CD14-positive monocyte (primary cell): ENCODE results near the gene CYREN. TPM values are rescaled to one million over a fixed set of nuclear protein-coding genes. Genes with fewer than 3 reads are reported as not detected.

Experiments
- DNase-seq, 3 donors: peaks; one replicate each; pipeline ENCODE4 v3.0.0-alpha.2; 2011 to 2022
- H2AFZ ChIP-seq: 2 replicates; pipeline ENCODE4 v1.6.0; 2012; ENCODE audit warnings: mild to moderate bottlenecking, low read depth, low read length, inconsistent platforms; ENCODE audit not compliant: insufficient read depth, poor library complexity, severe bottlenecking
- H3K27ac ChIP-seq, 2 donors: 1 replicate in 1 of 2; 2 replicates in 1 of 2; pipeline ENCODE4 v1.5.1; 2012 to 2013; ENCODE audit warnings: low read length in 2 of 2, control low read depth in 1 of 2, inconsistent platforms in 1 of 2, low read depth in 1 of 2, mild to moderate bottlenecking in 1 of 2
- H3K27me3 ChIP-seq, 2 donors: one replicate each; pipeline versions ENCODE4 v1.6.0 to v1.6.1; 2011 to 2013; ENCODE audit warnings: low read length in 2 of 2; ENCODE audit not compliant: control insufficient read depth in 2 of 2, insufficient read depth in 2 of 2
- H3K36me3 ChIP-seq, 2 donors: replicated peaks in 1 of 2; 1 replicate in 1 of 2; 2 replicates in 1 of 2; pipeline versions ENCODE4 v1.5.1 to v1.6.1; 2012 to 2013; ENCODE audit warnings: low read length in 2 of 2, control low read depth in 1 of 2, inconsistent platforms in 1 of 2, mild to moderate bottlenecking in 1 of 2; ENCODE audit not compliant: insufficient read depth in 2 of 2, control insufficient read depth in 1 of 2
- H3K4me1 ChIP-seq, 2 donors: 1 replicate in 1 of 2; 2 replicates in 1 of 2; pipeline versions ENCODE4 v1.5.1 to v1.6.1; 2012 to 2013; ENCODE audit warnings: low read length in 2 of 2, control low read depth in 1 of 2, inconsistent platforms in 1 of 2, mild to moderate bottlenecking in 1 of 2, moderate library complexity in 1 of 2; ENCODE audit not compliant: insufficient read depth in 2 of 2, control insufficient read depth in 1 of 2
- H3K4me2 ChIP-seq: replicated peaks from 2 replicates; pipeline ENCODE3; 2012; ENCODE audit warnings: low read length, moderate library complexity, mild to moderate bottlenecking; ENCODE audit not compliant: poor library complexity, severe bottlenecking; ENCODE audit errors: extremely low read depth
- H3K4me3 ChIP-seq, 3 experiments: fragments of 200-600 bp in 1 of 3; sonication (generic) in 1 of 3; replicated peaks in 1 of 3; 1 replicate in 2 of 3; 2 replicates in 1 of 3; pipeline ENCODE4 v1.5.1; 2011 to 2013; ENCODE audit warnings: low read length in 3 of 3, mild to moderate bottlenecking in 3 of 3, control low read depth in 2 of 3, low read depth in 2 of 3, inconsistent platforms in 1 of 3, moderate library complexity in 1 of 3
- H3K79me2 ChIP-seq: 2 replicates; pipeline ENCODE4 v1.6.0; 2012; ENCODE audit warnings: mild to moderate bottlenecking, control low read depth, inconsistent platforms, low read length, moderate library complexity; ENCODE audit not compliant: insufficient read depth
- H3K9ac ChIP-seq: 2 replicates; pipeline ENCODE4 v1.6.0; 2017; ENCODE audit warnings: low read length, mild to moderate bottlenecking; ENCODE audit not compliant: insufficient read depth, poor library complexity, severe bottlenecking
- H3K9me3 ChIP-seq, 2 donors: replicated peaks in 1 of 2; 1 replicate in 1 of 2; 2 replicates in 1 of 2; pipeline versions ENCODE4 v1.5.1 to v1.6.1; 2012 to 2013; ENCODE audit warnings: low read length in 2 of 2, control low read depth in 1 of 2; ENCODE audit not compliant: control insufficient read depth in 1 of 2, insufficient read depth in 1 of 2
- H4K20me1 ChIP-seq: 2 replicates; pipeline ENCODE4 v1.6.0; 2012; ENCODE audit warnings: mild to moderate bottlenecking, low read length, control low read depth, moderate library complexity; ENCODE audit not compliant: insufficient read depth
- H3K27ac Mint-ChIP-seq, 7 donors: one replicate each; pipeline ENCODE4 v1.8.0; 2020; ENCODE audit warnings: mild to moderate bottlenecking in 7 of 7, mixed read lengths in 7 of 7, moderate library complexity in 6 of 7, inconsistent platforms in 2 of 7
- H3K27me3 Mint-ChIP-seq, 3 donors: one replicate each; pipeline ENCODE4 v1.8.0; 2021 to 2022; ENCODE audit warnings: low read depth in 3 of 3, mild to moderate bottlenecking in 3 of 3, mixed read lengths in 3 of 3, moderate library complexity in 3 of 3, inconsistent platforms in 1 of 3
- H3K36me3 Mint-ChIP-seq, 2 donors: one replicate each; pipeline ENCODE4 v1.8.0; 2020; ENCODE audit warnings: mixed read lengths in 2 of 2, inconsistent platforms in 1 of 2, mild to moderate bottlenecking in 1 of 2
- H3K4me1 Mint-ChIP-seq: one replicate; pipeline ENCODE4 v1.8.0; 2020; ENCODE audit warnings: mild to moderate bottlenecking, mixed read lengths
- H3K4me3 Mint-ChIP-seq, 2 donors: one replicate each; pipeline ENCODE4 v1.8.0; 2020; ENCODE audit warnings: mild to moderate bottlenecking in 2 of 2, mixed read lengths in 2 of 2, moderate library complexity in 1 of 2
- H3K9me3 Mint-ChIP-seq, 7 donors: one replicate each; pipeline ENCODE4 v1.8.0; 2020 to 2022; ENCODE audit warnings: mixed read lengths in 7 of 7, mild to moderate bottlenecking in 6 of 7, moderate library complexity in 6 of 7, inconsistent platforms in 2 of 7
- WGBS: methylation state at CpG from one replicate; pipeline ENCODE4 v1.1.5; 2013; ENCODE audit warnings: missing lambda C conversion rate; ENCODE audit not compliant: insufficient coverage; 5-methylcytosine and 5-hydroxymethylcytosine counted together
- intact Hi-C, 2 donors: fragments of 100-400 bp; cut with micrococcal nuclease; formaldehyde crosslinking; loops; one replicate each; pipeline versions ENCODE4 v1.15.0 to v1.15.1; 2023
- polyA plus RNA-seq, 3 donors: library from polyadenylated mRNA; depleted of rRNA in 1 of 3; unstranded in 2 of 3; stranded (reverse) in 1 of 3; fragments of 300-500 nt in 2 of 3; fragments of >200 nt in 1 of 3; fragmentation: Illumina TruSeq in 2 of 3; gene quantifications; 1 replicate in 2 of 3; 2 replicates in 1 of 3; pipeline ENCODE4 v1.2.3, GENCODE V29; 2012 to 2021
- TF ChIP-seq, protein P1 (sequence below): fragments of 200-600 bp; IDR thresholded peaks from one replicate; pipeline ENCODE4 v1.8.0; 2022; ENCODE audit warnings: antibody characterized with exemption, mild to moderate bottlenecking

Gene CYREN
- polyA plus RNA-seq, 3 donors: 20.6 to 47.4 (median 40.1) TPM

DNA sequence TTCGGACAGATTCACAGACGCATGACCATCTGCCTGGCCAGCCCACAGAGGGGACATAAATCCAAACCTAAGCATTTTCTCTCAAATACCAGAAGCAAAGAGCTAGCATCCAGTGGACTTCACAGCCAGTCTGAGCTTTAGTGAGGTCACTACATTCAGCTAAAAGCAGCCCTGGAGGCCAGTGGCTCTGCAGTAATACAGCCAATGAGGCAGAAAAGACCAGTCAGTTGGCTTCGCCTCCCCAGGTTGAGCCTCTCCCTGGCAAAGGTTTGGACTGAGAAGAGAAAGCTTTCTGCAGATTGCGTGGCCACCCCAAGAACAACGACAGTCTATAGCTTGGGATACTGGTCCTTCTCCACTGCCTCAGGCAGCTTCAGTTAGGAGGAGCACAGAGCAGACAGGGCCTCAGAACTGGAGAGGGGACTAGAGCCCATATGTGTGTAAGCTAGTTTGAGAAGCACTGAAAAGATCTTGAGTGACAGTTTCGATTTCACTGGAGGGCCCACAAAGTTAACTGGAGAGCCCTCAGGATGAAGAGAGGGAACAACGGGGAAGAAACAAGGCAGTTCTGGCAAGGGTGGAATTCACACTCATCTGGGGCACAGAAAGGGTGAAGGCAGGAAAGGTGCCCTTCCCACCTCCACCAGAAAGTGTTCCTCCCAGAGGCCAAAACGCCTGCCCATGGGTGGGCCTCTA, 37.0 kb upstream of the CYREN start:
- peaks cover 44% of the 10 kb centered on the region in 2 donors for H3K4me1 ChIP-seq
- H3K36me3 Mint-ChIP-seq: peaks cover 45 to 49% of the 10 kb centered on the region in 2 donors
- intact Hi-C loops: loop anchor here in 1 of 2 donors (5.0 kb wide), 1 partner anchor 55 kb away; no protein-coding TSS in a partner anchor
- DNase-seq: no peak
- no peak overlapping the region for H2AFZ ChIP-seq
- H3K27me3 Mint-ChIP-seq: peaks cover 0 to 2% (median 1%) of the 10 kb centered on the region in 3 donors
- TF ChIP-seq, protein P1, sequence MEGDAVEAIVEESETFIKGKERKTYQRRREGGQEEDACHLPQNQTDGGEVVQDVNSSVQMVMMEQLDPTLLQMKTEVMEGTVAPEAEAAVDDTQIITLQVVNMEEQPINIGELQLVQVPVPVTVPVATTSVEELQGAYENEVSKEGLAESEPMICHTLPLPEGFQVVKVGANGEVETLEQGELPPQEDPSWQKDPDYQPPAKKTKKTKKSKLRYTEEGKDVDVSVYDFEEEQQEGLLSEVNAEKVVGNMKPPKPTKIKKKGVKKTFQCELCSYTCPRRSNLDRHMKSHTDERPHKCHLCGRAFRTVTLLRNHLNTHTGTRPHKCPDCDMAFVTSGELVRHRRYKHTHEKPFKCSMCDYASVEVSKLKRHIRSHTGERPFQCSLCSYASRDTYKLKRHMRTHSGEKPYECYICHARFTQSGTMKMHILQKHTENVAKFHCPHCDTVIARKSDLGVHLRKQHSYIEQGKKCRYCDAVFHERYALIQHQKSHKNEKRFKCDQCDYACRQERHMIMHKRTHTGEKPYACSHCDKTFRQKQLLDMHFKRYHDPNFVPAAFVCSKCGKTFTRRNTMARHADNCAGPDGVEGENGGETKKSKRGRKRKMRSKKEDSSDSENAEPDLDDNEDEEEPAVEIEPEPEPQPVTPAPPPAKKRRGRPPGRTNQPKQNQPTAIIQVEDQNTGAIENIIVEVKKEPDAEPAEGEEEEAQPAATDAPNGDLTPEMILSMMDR: no peak
- peaks cover 4% of the 10 kb centered on the region for H3K79me2 ChIP-seq
- no peaks in the 10 kb centered on the region for H4K20me1 ChIP-seq
- H3K9ac ChIP-seq: no peak overlapping the region
- 79% methylated on average over 6 of the region's 8 CpGs for WGBS
- peaks cover 47% of the 10 kb centered on the region for H3K4me1 Mint-ChIP-seq
- peaks cover 34 to 39% of the 10 kb centered on the region in 2 donors for H3K36me3 ChIP-seq
- peak overlapping the region in 1 of 3 experiments; percentile 2 for H3K4me3 ChIP-seq
- peak overlapping the region in 1 of 2 donors; percentile 16 for H3K4me3 Mint-ChIP-seq
- H3K9me3 Mint-ChIP-seq: no peaks in the 10 kb centered on the region
- peak overlapping the region; percentile 52 to 92 (median 85) for H3K27ac Mint-ChIP-seq
- no peaks in the 10 kb centered on the region for H3K27me3 ChIP-seq
- H3K4me2 ChIP-seq: no peak overlapping the region
- H3K9me3 ChIP-seq: no peaks in the 10 kb centered on the region
- H3K27ac ChIP-seq: peak overlapping the region; percentile 34 to 47

GRCh38 chr7:135206941-135207391, 36.5 kb upstream of the CYREN start:
- H2AFZ ChIP-seq: no peak overlapping the region
- H3K79me2 ChIP-seq: peaks cover 4% of the 10 kb centered on the region
- no peak overlapping the region for H3K4me2 ChIP-seq
- no peaks in the 10 kb centered on the region for H3K9me3 ChIP-seq
- Mint-ChIP-seq H3K36me3 (peaks cover 51 to 55% of the 10 kb centered on the region in 2 donors), H3K9me3 (no peaks in the 10 kb centered on the region), H3K4me1 (peaks cover 46% of the 10 kb centered on the region), H3K27me3 (peaks cover 0 to 2% (median 1%) of the 10 kb centered on the region in 3 donors), H3K4me3 (peak overlapping the region in 1 of 2 donors; percentile 16), H3K27ac (peak overlapping the region; percentile 41 to 92 (median 85))
- H4K20me1 ChIP-seq: no peaks in the 10 kb centered on the region
- H3K27ac ChIP-seq: peak overlapping the region; percentile 34 to 47
- WGBS: 46% methylated on average over 7 of the region's 7 CpGs
- TF ChIP-seq, protein P1: no peak
- peak overlapping the region in 1 of 3 experiments; percentile 2 for H3K4me3 ChIP-seq
- peaks cover 41 to 42% of the 10 kb centered on the region in 2 donors for H3K4me1 ChIP-seq
- intact Hi-C loops: loop anchor here in 1 of 2 donors (5.0 kb wide), 1 partner anchor 55 kb away; no protein-coding TSS in a partner anchor
- H3K9ac ChIP-seq: no peak overlapping the region
- no peaks in the 10 kb centered on the region for H3K27me3 ChIP-seq
- peak; percentile 53 to 70 (median 59) for DNase-seq
- H3K36me3 ChIP-seq: peaks cover 37 to 45% of the 10 kb centered on the region in 2 donors
